HG03342 (cell line): ENCODE measurements around the gene KIF21A.
"Not testable (repeated sequence)": the region's sequence is repeated elsewhere in the genome, so short reads cannot be mapped to it uniquely, and the experiment has no call there.

Experiments
- ATAC-seq: cut with Tn5 transposase; IDR thresholded peaks from one replicate; pipeline ENCODE4 v1.9.1; 2021; ENCODE audit warnings: mild to moderate bottlenecking, moderate library complexity; ENCODE audit not compliant: unreplicated experiment

The KIF21A gene, protein sequence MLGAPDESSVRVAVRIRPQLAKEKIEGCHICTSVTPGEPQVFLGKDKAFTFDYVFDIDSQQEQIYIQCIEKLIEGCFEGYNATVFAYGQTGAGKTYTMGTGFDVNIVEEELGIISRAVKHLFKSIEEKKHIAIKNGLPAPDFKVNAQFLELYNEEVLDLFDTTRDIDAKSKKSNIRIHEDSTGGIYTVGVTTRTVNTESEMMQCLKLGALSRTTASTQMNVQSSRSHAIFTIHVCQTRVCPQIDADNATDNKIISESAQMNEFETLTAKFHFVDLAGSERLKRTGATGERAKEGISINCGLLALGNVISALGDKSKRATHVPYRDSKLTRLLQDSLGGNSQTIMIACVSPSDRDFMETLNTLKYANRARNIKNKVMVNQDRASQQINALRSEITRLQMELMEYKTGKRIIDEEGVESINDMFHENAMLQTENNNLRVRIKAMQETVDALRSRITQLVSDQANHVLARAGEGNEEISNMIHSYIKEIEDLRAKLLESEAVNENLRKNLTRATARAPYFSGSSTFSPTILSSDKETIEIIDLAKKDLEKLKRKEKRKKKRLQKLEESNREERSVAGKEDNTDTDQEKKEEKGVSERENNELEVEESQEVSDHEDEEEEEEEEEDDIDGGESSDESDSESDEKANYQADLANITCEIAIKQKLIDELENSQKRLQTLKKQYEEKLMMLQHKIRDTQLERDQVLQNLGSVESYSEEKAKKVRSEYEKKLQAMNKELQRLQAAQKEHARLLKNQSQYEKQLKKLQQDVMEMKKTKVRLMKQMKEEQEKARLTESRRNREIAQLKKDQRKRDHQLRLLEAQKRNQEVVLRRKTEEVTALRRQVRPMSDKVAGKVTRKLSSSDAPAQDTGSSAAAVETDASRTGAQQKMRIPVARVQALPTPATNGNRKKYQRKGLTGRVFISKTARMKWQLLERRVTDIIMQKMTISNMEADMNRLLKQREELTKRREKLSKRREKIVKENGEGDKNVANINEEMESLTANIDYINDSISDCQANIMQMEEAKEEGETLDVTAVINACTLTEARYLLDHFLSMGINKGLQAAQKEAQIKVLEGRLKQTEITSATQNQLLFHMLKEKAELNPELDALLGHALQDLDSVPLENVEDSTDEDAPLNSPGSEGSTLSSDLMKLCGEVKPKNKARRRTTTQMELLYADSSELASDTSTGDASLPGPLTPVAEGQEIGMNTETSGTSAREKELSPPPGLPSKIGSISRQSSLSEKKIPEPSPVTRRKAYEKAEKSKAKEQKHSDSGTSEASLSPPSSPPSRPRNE (N-terminal part only)

DNA sequence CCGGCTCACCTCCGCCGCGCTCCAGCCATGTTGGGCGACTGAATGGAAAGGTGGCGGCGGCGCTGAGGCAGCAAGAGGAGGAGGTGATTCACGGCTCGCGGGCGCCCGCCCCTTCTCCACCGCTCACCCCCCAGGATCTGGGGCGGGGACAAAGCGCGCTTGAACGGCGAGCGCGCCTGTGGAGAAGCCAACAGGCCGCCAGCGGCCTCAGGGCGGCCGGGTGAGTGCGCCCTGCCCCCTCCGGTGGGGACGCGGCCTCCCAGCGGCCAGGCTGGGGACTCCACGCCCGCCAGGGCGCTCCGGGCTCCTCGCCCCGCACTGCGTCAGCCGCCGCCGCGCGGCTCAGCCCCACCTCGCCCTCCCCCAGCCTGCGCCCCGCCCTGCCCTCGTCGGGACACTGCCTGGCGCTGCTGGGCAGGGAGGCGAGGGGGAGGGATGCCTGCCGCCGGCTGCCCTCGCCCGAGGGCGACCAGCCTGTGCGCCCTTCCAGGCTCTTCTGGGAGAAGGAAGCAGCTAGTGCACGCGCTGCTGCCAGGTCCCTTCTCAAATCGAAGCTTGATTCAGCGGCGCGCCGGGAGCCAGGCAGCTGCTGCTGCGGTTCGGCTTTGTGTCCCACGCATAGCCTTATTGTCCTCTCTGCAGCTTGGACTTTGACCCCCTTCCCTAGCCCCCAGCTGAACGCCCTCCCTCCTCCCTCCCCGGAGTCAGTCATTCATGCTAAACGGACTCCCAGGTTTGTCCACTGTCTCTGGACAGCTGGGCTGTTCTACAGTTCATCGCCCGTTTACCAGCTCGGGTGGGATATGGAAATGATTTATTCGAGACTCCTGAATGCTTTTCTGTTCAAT, at the start of gene KIF21A:
Gene KIF21A (minus strand): TSS at position 40 of the 848 bp plus-strand sequence. CDS start 150 bp downstream, outside the sequence.
- ATAC-seq = peak; percentile 93

DNA sequence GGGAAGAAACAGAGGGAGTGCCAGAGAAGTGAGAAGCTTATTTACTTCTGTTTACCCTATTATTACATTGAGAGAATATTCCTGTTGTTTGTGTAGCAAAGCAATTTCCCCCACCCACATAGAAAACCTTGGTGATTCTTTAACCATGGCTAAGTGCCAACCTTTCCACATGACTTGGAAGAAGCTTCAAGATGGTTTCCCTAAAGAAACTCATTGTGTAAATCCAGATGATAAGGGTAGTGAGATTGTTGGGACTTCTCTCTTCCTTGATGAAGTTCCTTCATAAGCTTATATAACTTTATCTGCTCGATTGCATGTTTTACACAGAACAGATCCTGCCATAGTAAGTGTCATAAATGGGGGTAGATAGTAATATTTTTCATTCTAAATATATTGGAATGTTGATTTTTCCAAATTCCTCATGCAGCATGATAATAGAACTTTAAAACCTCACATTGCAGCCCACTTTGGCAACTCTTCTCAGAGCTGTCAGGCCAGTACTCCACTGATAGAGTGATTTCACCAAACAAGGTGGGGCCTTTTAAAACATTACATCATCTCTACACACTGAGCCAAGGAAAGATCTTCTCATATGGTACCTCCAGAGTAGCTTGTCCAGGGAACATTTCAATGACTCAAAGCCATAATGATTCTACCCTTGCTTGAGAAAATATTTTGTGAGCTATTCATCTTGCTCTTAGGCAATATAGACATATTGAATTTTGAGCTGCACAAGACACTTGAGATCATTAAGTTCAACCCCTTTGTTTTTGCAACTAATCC, 47.8 kb upstream of the KIF21A start:
- no peak for ATAC-seq

GRCh38 chr12:39483597-39483996, 40.7 kb upstream of the KIF21A start:
- ATAC-seq = no peak

- ATAC-seq = no peak
These were observed 40.1 kb upstream of the KIF21A start for GRCh38 chr12:39483042-39483441.

GRCh38 chr12:39476894-39477293, 34.0 kb upstream of the KIF21A start:
- no peak for ATAC-seq

- ATAC-seq = no peak
These were observed 33.2 kb upstream of the KIF21A start for GRCh38 chr12:39476121-39476520.

- not testable (repeated sequence) for ATAC-seq
These were observed 32.2 kb upstream of the KIF21A start for GRCh38 chr12:39475136-39475535.

DNA sequence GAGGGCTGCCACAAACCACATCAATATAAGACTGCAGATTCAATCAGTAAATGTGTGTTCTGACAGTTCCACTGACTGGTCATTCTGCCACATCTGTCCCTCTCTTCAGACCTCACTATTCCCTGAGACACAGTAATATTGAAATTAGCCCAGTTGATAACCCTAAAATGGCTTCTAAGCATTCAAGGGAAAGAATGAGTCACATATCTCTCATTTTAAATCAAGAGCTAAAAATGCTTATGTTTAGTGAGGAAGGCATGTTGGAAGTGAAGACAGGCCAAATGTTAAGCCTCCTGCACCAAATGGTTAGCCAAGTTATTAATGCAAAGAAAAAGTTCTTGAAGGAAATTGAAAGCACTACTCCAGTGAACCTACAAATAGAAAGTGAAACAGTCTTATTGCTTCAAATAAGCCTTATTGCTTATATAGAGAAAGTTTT, 24.5 kb upstream of the KIF21A start:
- peak; percentile 79 for ATAC-seq

DNA sequence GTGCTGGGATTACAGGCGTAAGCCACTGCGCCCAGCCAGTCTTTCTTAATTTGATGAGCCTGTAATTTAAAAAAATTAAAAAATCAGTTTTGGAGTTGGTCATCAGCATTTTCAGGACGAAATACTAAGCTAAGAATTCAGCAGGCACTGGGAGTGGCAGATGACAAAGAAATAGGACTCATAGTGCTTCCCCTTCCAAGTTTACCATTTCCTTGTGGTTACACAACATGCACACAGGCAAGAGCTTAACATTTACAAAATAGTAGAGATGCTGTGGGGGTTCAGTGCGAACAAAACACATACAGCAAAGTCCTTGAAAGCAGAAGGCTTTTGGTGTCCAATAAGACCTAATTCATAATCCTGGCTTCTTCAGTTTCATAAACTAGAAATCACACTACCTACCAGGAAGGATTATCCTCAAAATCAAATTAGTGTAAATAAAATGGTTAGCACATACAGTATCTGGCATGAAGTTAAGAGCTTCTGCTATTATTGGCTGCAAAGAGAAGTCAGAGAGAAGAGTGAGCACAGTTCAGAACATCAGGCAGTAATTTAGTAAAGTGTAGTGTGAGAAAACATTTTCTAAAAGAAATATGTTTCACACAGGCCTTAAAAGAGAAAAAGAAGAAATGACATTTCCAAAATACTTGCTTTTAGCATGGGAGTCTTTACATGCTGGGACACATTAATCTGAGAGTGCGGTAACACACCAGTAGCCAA, 22.2 kb upstream of the KIF21A start:
- ATAC-seq = no peak

DNA sequence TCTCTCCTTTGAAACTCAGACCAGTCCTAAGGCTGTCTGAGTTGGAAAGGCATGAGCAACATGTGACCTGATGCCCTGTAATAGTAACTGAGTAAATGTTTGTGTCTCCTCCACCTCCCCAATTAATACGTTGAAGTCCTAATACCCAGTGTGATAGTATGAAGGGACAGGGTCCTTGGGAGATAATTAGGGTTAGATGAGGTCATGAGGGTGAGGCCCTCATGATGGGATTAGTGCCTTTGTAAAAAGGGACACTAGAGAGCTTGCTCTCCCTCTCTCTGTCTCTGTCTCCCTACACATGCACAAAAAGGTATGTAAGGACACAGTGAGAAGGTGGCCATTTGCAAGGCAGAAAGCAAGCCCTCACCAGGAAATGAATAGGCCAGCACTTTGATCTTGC, 18.1 kb upstream of the KIF21A start:
- no peak for ATAC-seq

DNA sequence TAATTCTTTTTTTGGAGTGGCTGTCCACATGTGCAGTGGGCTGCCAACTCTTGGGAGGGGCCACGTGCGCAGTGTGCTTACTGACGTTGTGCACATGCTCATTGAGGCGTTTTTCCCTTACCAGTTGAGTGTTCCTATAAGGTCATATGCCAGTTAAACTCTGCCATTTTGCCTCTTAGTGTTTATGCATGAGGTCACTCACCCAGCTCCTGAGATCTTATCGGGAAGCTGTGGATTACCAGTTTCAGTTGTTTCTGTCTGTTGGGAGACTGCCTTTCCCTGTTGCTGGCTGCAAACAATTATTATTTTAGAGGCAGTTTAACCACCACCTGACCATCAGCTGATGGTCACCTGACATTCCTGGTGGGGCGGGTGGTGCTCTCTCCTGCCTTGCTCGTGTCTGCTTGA, 16.1 kb upstream of the KIF21A start:
- ATAC-seq = no peak

- ATAC-seq = no peak
These were observed 9.1 kb upstream of the KIF21A start for GRCh38 chr12:39451977-39452376.

- ATAC-seq = no peak
These were observed 5.1 kb upstream of the KIF21A start for GRCh38 chr12:39448038-39448437.

DNA sequence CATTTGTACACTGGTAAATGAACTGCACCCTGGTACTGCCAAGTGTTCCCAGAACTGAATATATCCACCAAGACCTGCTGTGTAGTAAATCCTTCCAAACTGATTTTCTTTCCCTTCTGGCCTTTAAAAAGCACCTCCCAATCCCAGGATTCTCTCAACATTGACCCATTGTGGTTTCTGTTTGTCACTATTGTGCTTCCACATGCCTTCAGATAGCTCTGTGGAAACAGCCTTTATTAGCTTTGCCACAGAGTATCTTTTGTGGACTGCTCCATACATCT, 949 bp upstream of the KIF21A start:
- no peak for ATAC-seq

GRCh38 chr12:39442831-39443080, 164 bp downstream of the KIF21A start:
- ATAC-seq = peak; percentile 36

DNA sequence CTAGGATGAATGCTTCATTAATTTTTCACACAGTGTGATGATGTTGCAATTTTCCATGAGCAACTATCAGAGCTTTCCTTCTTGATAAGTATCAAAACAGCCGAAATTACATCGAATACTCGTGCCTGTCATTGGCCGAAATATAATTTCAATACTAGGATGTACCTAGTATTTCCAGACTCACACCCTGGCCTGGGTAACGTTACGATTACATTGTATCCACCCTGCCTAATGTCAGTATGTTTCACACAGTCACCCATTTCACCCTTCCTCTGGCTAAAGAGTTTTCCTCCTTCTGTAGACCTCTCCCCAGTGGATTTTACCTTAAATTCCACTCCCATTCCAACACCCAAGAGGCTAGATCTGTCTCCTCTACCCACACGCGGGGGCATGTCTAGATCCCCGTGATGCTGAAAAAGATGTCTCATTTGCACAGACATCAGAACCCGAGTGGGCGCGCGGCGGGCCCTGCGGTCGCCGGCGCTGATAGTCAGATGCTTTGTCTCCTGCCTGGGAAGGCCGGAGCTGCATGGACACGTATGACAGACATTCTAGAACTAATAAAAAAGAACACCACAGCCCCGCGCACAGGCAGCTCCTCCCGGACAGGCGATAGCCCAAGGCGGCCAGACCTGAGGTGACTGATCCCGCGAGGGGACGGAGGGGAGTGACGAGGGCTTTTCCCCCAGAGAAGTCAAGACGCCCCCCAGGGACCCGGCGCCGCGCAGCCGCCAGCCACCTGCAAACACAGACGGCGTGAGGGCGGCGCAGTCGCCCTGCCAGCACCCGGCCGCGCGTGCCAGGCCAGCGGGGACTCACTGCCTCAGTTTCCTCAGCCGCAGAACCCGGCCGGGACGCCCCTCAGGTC, 723 bp downstream of the KIF21A start:
- peak; percentile 15 for ATAC-seq

GRCh38 chr12:39441189-39441962, 1.5 kb downstream of the KIF21A start:
- ATAC-seq = no peak
